ENCODE data around the gene RHOB. TPM values are rescaled to one million over a fixed set of nuclear protein-coding genes. Genes with fewer than 3 reads are reported as not detected.

RHOB gene
- total and polyA plus RNA-seq, 2 of the 13 experiments (the other 11 are each of a cell fraction or from before 2014, with no cell fraction given): 192 to 268 TPM

DNA sequence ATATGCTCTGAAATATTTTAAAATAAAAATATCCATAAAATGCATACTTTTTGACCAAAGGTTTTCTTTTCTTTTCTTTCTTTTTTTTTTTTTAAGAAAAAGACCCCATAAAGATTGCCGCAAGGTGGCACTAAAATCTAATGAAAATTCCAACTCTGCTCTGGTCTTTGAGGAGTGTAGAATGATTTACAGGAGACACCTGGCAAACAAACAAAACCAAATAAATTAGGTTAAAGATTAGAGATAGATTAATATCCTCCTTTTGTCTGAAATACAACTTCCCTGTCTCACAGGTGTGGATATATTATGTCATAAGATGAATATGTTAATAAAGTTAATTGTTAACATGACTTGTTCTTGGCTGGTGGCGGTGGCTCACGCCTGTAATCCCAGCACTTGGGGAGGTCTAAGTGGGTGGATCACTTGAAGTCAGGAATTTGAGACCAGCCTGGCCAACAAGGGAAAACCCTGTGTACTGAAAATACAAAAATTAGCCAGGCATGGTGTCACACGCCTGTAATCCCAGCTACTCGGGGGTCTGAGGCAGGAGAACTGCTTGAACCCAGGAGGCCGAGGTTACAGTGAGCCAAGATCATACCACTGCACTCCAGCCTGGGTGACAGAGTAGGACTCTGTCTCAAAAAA is 3.5 kb upstream of the RHOB start (continued):
- TF ChIP-seq, protein P1, sequence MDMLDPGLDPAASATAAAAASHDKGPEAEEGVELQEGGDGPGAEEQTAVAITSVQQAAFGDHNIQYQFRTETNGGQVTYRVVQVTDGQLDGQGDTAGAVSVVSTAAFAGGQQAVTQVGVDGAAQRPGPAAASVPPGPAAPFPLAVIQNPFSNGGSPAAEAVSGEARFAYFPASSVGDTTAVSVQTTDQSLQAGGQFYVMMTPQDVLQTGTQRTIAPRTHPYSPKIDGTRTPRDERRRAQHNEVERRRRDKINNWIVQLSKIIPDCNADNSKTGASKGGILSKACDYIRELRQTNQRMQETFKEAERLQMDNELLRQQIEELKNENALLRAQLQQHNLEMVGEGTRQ (IDR thresholded peaks at IDR 0.05; ENCODE audit: low read depth, low read length): no peak
- TF ChIP-seq, protein P1 (CRISPR knock-in tag; IDR thresholded peaks at IDR 0.05; ENCODE audit: borderline replicate concordance): no peak

DNA sequence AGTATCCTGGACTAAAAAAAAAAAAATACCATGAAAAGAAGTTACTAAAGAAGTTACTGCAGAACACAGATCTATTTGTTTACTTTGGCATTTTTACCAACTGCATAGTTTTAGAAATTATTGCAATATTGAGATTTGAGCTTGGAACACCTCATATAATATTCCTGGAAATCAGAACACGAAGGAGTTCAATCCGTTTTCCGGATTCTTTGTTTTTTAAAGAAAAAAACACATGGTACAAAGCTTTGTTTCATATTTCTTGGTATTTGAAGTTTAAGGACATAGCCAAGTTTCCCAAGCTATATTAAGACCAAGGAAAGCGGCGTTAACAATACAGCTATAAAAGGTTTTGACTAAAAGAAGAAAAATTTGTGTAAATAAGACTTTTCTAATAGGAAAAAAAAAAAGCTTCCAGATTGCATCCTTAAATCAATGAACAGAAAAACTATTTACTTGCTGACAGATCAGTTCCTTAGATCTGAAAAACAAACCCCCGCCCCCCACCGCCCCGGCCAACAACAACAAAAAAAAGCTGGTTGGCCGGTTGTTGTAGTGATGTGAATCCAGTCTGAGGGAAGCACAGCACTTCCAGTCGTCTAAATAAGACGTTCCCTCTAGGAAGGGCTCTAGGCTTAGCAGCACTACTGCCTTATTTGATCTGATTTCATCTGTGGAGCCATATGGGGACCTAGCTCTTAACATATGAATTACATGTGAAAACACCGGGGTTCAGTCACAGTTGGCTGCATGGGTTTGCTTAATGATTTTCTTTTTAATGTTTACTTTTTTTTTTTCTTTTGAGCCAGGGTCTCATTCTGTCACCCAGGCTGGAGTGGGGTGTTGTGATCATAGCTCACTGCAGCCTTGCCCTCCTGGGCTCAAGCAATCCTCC is 2.5 kb upstream of the RHOB start:
- in situ Hi-C loops (cut with HindIII; ENCODE audit: extremely low pct_ligation_motif_present, low pct_unique_long_range_greater_than_20kb) (no loop called here), intact Hi-C loops (cut with micrococcal nuclease; ENCODE audit: unreplicated experiment) (loop anchor here (1.0 kb wide), 2 partner anchors 33 to 153 kb away; no protein-coding TSS in a partner anchor)
- Histone ChIP-seq H2AFZ (ENCODE audit: low read length) (peak overlapping the region; percentile 42), H3K9ac (ENCODE audit: insufficient read depth, low read depth, low read length) (peak overlapping the region; percentile 51), H3K79me2 (ENCODE audit: insufficient read depth, low read length) (peaks cover 38% of the 10 kb centered on the region), H3K4me3 (replicated peaks in 1 of 3; ENCODE audit: insufficient read depth in 1 of 3, low read depth in 2 of 3, low read length in 3 of 3) (peak overlapping the region in 2 of 3 experiments; percentile 41; a peak in 3 of 6 replicates), H4K20me1 (ENCODE audit: insufficient read depth, low read length) (peaks cover 24% of the 10 kb centered on the region), H3K4me2 (ENCODE audit: low read depth, low read length) (peak overlapping the region; percentile 78), H3K4me1 (ENCODE audit: insufficient read depth, low read length) (peaks cover 39% of the 10 kb centered on the region), H3K9me3 (ENCODE audit: low read length) (no peaks in the 10 kb centered on the region), H3K27ac (ENCODE audit: extremely low read length, insufficient read depth, low read length) (peak overlapping the region; percentile 52), H3K27me3 (ENCODE audit: control insufficient read depth in 1 of 2, insufficient read depth in 2 of 2, low read length in 2 of 2) (no peaks in the 10 kb centered on the region; a peak in 1 of 5 replicates), H3K36me3 (replicated peaks in 1 of 2; ENCODE audit: control insufficient read depth in 1 of 2, insufficient read depth in 2 of 2, low read length in 2 of 2) (peaks cover 2 to 14% of the 10 kb centered on the region in 2 experiments; a peak in 4 of 5 replicates)
- no peak for ATAC-seq
- CTCF ChIA-PET (ENCODE audit: low intra/inter-chr PET ratio, low total read pairs): interaction anchor here (0.7 to 2.5 kb wide), 6 partner anchors 33 to 194 kb away, joined by 3 to 51 read pairs (median 6); no protein-coding TSS in a partner anchor
- WGBS (ENCODE audit: low lambda C conversion rate): 29% methylated on average over 12 of the region's 12 CpGs
- POLR2A ChIA-PET: interaction anchor here (0.7 to 18.3 kb wide), 26 partner anchors 11 to 210 kb away, joined by 3 to 1537 read pairs (median 4); partner anchors contain the start of gene HS1BP3
- no peak for FAIRE-seq
- no TSS peak for BruUV-seq (replicated peaks)
- DNase-seq (ENCODE audit: low spot score): no peak
- no peak for TF ChIP-seq ZNF282 (IDR thresholded peaks at IDR 0.05; ENCODE audit: partially characterized antibody)
- TF ChIP-seq, protein P2, sequence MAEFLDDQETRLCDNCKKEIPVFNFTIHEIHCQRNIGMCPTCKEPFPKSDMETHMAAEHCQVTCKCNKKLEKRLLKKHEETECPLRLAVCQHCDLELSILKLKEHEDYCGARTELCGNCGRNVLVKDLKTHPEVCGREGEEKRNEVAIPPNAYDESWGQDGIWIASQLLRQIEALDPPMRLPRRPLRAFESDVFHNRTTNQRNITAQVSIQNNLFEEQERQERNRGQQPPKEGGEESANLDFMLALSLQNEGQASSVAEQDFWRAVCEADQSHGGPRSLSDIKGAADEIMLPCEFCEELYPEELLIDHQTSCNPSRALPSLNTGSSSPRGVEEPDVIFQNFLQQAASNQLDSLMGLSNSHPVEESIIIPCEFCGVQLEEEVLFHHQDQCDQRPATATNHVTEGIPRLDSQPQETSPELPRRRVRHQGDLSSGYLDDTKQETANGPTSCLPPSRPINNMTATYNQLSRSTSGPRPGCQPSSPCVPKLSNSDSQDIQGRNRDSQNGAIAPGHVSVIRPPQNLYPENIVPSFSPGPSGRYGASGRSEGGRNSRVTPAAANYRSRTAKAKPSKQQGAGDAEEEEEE (CRISPR knock-in tag; IDR thresholded peaks at IDR 0.05; ENCODE audit: borderline replicate concordance): no peak
- TF ChIP-seq MEIS2 (CRISPR knock-in tag; IDR thresholded peaks at IDR 0.05): no peak
- TF ChIP-seq, protein P3, sequence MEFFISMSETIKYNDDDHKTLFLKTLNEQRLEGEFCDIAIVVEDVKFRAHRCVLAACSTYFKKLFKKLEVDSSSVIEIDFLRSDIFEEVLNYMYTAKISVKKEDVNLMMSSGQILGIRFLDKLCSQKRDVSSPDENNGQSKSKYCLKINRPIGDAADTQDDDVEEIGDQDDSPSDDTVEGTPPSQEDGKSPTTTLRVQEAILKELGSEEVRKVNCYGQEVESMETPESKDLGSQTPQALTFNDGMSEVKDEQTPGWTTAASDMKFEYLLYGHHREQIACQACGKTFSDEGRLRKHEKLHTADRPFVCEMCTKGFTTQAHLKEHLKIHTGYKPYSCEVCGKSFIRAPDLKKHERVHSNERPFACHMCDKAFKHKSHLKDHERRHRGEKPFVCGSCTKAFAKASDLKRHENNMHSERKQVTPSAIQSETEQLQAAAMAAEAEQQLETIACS (CRISPR knock-in tag; IDR thresholded peaks at IDR 0.05): no peak
- TF ChIP-seq, protein P4, sequence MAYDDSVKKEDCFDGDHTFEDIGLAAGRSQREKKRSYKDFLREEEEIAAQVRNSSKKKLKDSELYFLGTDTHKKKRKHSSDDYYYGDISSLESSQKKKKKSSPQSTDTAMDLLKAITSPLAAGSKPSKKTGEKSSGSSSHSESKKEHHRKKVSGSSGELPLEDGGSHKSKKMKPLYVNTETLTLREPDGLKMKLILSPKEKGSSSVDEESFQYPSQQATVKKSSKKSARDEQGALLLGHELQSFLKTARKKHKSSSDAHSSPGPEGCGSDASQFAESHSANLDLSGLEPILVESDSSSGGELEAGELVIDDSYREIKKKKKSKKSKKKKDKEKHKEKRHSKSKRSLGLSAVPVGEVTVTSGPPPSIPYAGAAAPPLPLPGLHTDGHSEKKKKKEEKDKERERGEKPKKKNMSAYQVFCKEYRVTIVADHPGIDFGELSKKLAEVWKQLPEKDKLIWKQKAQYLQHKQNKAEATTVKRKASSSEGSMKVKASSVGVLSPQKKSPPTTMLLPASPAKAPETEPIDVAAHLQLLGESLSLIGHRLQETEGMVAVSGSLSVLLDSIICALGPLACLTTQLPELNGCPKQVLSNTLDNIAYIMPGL (CRISPR knock-in tag; IDR thresholded peaks at IDR 0.05; ENCODE audit: borderline replicate concordance in 1 of 2, low read depth in 1 of 2): no peak
- no peak for TF ChIP-seq TCF7 (IDR thresholded peaks at IDR 0.05; ENCODE audit: low read depth)
- no peak for TF ChIP-seq ZNF232 (CRISPR knock-in tag; IDR thresholded peaks at IDR 0.05; ENCODE audit: borderline replicate concordance)
- TF ChIP-seq ZNF772 (CRISPR knock-in tag; IDR thresholded peaks at IDR 0.05): no peak
- TF ChIP-seq MEF2D (CRISPR knock-in tag; IDR thresholded peaks at IDR 0.05): no peak
- no peak for TF ChIP-seq MED13 (CRISPR knock-in tag; IDR thresholded peaks at IDR 0.05)
- no peak for TF ChIP-seq PHF20 (CRISPR knock-in tag; IDR thresholded peaks at IDR 0.05)
